ENCODE results near the gene FLRT1.
A peak's percentile ranks its signal among the peaks of the same experiment; 100 is the strongest.

FLRT1 gene

GRCh38 chr11:64035576-64035975 lies at the start of gene FLRT1:
TSS of gene FLRT1 (plus strand) at chr11:64035931. CDS start at chr11:64116268, 80,337 bp downstream.
- DNase-seq (ENCODE audit: low read depth) = no peak
- H3K4me3 ChIP-seq (ENCODE audit: low read length) = peak within 1 kb of the TSS; percentile 25
- TF ChIP-seq CTCF (conservative IDR thresholded peaks at IDR 0.05; ENCODE audit: low read depth, low read length) = no peak

- H3K4me3 ChIP-seq (ENCODE audit: low read length) = peak within 1 kb of the TSS; percentile 87
- no peak for TF ChIP-seq CTCF (conservative IDR thresholded peaks at IDR 0.05; ENCODE audit: low read depth, low read length)
- DNase-seq (ENCODE audit: low read depth) = peak; percentile 78
Measured at GRCh38 chr11:63986156-63986931, 49.4 kb upstream of the FLRT1 start, which contains the start of gene OTUB1. TSS of gene OTUB1 (plus strand) at chr11:63986438. CDS start at chr11:63986457, 19 bp downstream.

- no peak for TF ChIP-seq CTCF (conservative IDR thresholded peaks at IDR 0.05; ENCODE audit: low read depth, low read length)
- peak overlapping the region; percentile 87 for H3K4me3 ChIP-seq (ENCODE audit: low read length)
- no peak for DNase-seq (ENCODE audit: low read depth)
Measured at GRCh38 chr11:63986932-63987513, 48.7 kb upstream of the FLRT1 start.

- no peak for DNase-seq (ENCODE audit: low read depth)
- H3K4me3 ChIP-seq (ENCODE audit: low read length) = no peak overlapping the region
- no peak for TF ChIP-seq CTCF (conservative IDR thresholded peaks at IDR 0.05; ENCODE audit: low read depth, low read length)
Measured at GRCh38 chr11:63991558-63991957, 44.2 kb upstream of the FLRT1 start.

- TF ChIP-seq CTCF (conservative IDR thresholded peaks at IDR 0.05; ENCODE audit: low read depth, low read length) = no peak
- no peak overlapping the region for H3K4me3 ChIP-seq (ENCODE audit: low read length)
- DNase-seq (ENCODE audit: low read depth) = no peak
Measured at GRCh38 chr11:63993100-63993499, 42.6 kb upstream of the FLRT1 start.

- no peak overlapping the region for H3K4me3 ChIP-seq (ENCODE audit: low read length)
- TF ChIP-seq CTCF (conservative IDR thresholded peaks at IDR 0.05; ENCODE audit: low read depth, low read length) = no peak
- no peak for DNase-seq (ENCODE audit: low read depth)
Measured at GRCh38 chr11:63993993-63994392, 41.7 kb upstream of the FLRT1 start.

GRCh38 chr11:63996512-63996911 lies 39.2 kb upstream of the FLRT1 start:
- TF ChIP-seq CTCF (conservative IDR thresholded peaks at IDR 0.05; ENCODE audit: low read depth, low read length) = no peak
- no peak for DNase-seq (ENCODE audit: low read depth)
- H3K4me3 ChIP-seq (ENCODE audit: low read length) = no peak overlapping the region

Measured in retinal pigment epithelial cell (primary cell).